Prostate gland (tissue), 2 donors: ENCODE measurements around the gene IRF9. TPM values are rescaled to one million over a fixed set of nuclear protein-coding genes. Genes with fewer than 3 reads are reported as not detected.

ENCODE experiments used
- DNase-seq: peaks from one replicate; pipeline ENCODE4 v3.0.0-alpha.2; 2019; ENCODE audit warnings: low spot score
- H3K27ac ChIP-seq, 2 donors: fragments of 200-600 bp; sonication (generic); 2 replicates each; pipeline ENCODE4 v1.5.1; 2017 to 2019
- H3K27me3 ChIP-seq: fragments of 200-600 bp; sonication (generic); replicated peaks from 2 replicates; pipeline ENCODE4 v1.5.1; 2019; ENCODE audit not compliant: insufficient read depth
- H3K36me3 ChIP-seq, 2 donors: fragments of 200-600 bp; sonication (generic); 1 replicate in 1 of 2; 2 replicates in 1 of 2; pipeline versions ENCODE4 v1.5.1 to v1.8.1; 2017 to 2019
- H3K4me1 ChIP-seq: fragments of 200-600 bp; sonication (generic); replicated peaks from 2 replicates; pipeline ENCODE4 v1.5.1; 2019
- H3K4me3 ChIP-seq, 2 donors: fragments of 200-600 bp; sonication (generic); 2 replicates each; pipeline ENCODE4 v1.5.1; 2017 to 2019
- H3K9me3 ChIP-seq: fragments of 200-600 bp; sonication (generic); 2 replicates; pipeline ENCODE4 v1.5.1; 2017
- CTCF ChIP-seq, 4 experiments: fragments of 200-600 bp in 2 of 4; fragments of 450-650 bp in 2 of 4; sonication (generic) in 2 of 4; IDR thresholded peaks; 1 replicate in 3 of 4; 2 replicates in 1 of 4; pipeline ENCODE4 v1.5.1; 2016 to 2019; ENCODE audit warnings: antibody characterized with exemption in 4 of 4, mild to moderate bottlenecking in 2 of 4, moderate library complexity in 2 of 4
- POLR2A ChIP-seq: fragments of 450-650 bp; IDR thresholded peaks from one replicate; pipeline ENCODE4 v1.6.1; 2016; ENCODE audit warnings: antibody characterized with exemption, mild to moderate bottlenecking
- POLR2AphosphoS5 ChIP-seq: sonication (generic); formaldehyde crosslinking; IDR thresholded peaks from one replicate; pipeline ENCODE4 v1.6.1; 2017; ENCODE audit warnings: antibody characterized with exemption
- WGBS: methylation state at CpG from one replicate; pipeline ENCODE4 v1.1.5; 2018; 5-methylcytosine and 5-hydroxymethylcytosine counted together
- intact Hi-C: fragments of 100-400 bp; cut with DNase I; formaldehyde crosslinking; loops from one replicate; pipeline ENCODE4 v1.14.2; 2022
- total RNA-seq, 2 donors: library from RNA; depleted of rRNA; stranded (reverse); fragments of >200 nt; gene quantifications; one replicate each; pipeline ENCODE4 v1.1.0, GENCODE V29; 2016

The IRF9 gene
- total RNA-seq, 2 donors from 2014 or later, result 61.5 to 82.9 TPM

DNA sequence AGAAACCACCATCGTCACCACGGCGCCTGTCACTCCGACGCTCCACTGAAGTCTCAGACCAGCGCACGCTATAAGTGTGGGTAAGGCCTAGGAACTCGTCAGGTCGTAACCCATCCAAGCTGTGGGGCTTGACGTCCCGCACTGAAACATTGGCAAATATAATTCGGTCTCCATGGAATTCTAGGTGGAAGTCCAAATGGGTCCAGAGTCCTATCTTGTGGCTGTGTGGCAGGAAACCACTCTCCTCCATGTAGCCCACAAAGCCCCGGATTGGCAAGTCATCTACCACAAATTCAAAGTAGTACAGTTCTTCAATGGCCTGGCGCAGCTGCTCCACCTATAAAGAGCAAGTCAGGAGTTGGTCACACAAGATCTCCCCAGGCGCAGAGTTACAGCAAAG is 31.9 kb downstream of the IRF9 start:
- no peak for DNase-seq
- H3K4me3 ChIP-seq, result no peak overlapping the region
- no peaks in the 10 kb centered on the region for H3K9me3 ChIP-seq
- H3K27ac ChIP-seq, result no peak overlapping the region
- no peaks in the 10 kb centered on the region for H3K4me1 ChIP-seq
- WGBS, result 95% methylated on average over 15 of the region's 15 CpGs
- no peaks in the 10 kb centered on the region for H3K36me3 ChIP-seq
- TF ChIP-seq POLR2AphosphoS5, result no peak
- no peak for TF ChIP-seq POLR2A
- TF ChIP-seq CTCF (IDR thresholded peaks at IDR 0.05), result no peak
- intact Hi-C loops, result no loop called here
- no peaks in the 10 kb centered on the region for H3K27me3 ChIP-seq

DNA sequence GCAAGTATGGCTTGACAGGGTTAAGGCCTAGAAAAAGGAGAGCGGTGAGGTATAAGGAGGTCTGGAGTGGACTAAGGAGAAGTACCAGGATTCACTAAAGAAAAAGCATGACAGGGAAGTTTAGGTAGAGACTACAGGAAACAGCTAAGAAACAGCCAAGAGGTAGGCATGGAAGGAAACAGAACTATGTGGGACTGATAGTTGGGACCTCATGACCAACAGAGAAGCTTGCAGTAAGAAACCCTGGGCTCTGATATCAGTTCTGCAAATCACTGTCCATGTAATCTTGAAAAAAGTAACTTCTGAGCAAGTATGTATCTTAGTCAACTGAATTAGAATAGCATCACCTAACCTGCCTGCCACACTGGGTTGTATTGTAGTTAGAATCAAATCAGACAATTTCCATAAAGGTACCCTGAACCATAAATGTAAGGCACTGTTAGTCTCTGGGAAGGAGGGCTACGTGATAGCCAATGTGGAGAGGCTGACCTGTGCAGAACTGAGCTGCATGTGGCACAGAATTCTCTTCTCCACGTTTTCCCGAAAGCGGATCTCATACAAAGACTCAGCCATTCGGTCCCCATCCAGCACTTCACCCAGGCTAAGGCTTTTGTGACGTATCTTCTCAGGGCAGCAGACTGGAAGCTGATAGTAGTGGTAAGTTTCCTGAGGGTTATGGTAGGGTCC is 33.3 kb downstream of the IRF9 start:
- Histone ChIP-seq H3K27ac (peak overlapping the region; percentile 89 to 92), H3K27me3 (no peaks in the 10 kb centered on the region), H3K36me3 (no peaks in the 10 kb centered on the region), H3K4me3 (peak overlapping the region; percentile 56 to 85), H3K9me3 (no peaks in the 10 kb centered on the region), H3K4me1 (no peaks in the 10 kb centered on the region)
- TF ChIP-seq POLR2AphosphoS5, result no peak
- no peak for TF ChIP-seq CTCF (IDR thresholded peaks at IDR 0.05)
- no peak for TF ChIP-seq POLR2A
- 81% methylated on average over 7 of the region's 7 CpGs for WGBS
- intact Hi-C loops, result no loop called here
- no peak for DNase-seq

DNA sequence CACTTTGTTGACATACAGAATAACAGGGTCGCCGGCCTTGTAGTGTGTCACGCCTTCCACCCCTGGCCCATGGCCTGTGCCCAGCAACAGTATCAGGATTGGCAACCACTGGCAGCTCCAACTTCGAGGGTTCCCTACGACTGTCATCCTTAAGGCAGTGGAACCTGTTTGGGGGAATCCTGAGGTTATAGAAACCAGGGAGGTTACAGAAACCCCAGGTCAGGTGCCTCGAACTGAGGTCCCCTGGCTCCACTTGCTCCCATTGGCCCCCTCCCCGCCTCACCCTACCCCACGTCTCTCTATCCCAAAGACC is 33.8 kb downstream of the IRF9 start:
- TF ChIP-seq POLR2AphosphoS5 (no peak), CTCF (IDR thresholded peaks at IDR 0.05) (no peak), POLR2A (no peak)
- intact Hi-C loops, result no loop called here
- Histone ChIP-seq H3K9me3 (no peaks in the 10 kb centered on the region), H3K4me3 (peak overlapping the region; percentile 56 to 85), H3K4me1 (no peaks in the 10 kb centered on the region), H3K36me3 (no peaks in the 10 kb centered on the region), H3K27me3 (no peaks in the 10 kb centered on the region), H3K27ac (peak overlapping the region; percentile 89 to 92)
- DNase-seq, result no peak
- 40% methylated on average over 8 of the region's 8 CpGs for WGBS

GRCh38 chr14:24195186-24196070 is 34.4 kb downstream of the IRF9 start, which contains the start of gene TM9SF1:
TSS of gene TM9SF1 (minus strand) at chr14:24195441. CDS start at chr14:24195019, 422 bp downstream.
- TF ChIP-seq CTCF (IDR thresholded peaks at IDR 0.05), result no peak
- TF ChIP-seq POLR2A, result peak; percentile 68
- peak; percentile 90 for TF ChIP-seq POLR2AphosphoS5
- DNase-seq, result peak; percentile 78
- intact Hi-C loops, result no loop called here
- H3K27me3 ChIP-seq, result no peaks in the 10 kb centered on the region
- H3K4me1 ChIP-seq, result no peaks in the 10 kb centered on the region
- peak within 1 kb of the TSS; percentile 89 to 92 for H3K27ac ChIP-seq
- H3K36me3 ChIP-seq, result no peaks in the 10 kb centered on the region
- under 1% methylated on average over 39 of the region's 89 CpGs for WGBS
- no peaks in the 10 kb centered on the region for H3K9me3 ChIP-seq
- H3K4me3 ChIP-seq, result peak within 1 kb of the TSS; percentile 56 to 85
